GM12878 (cell line): Measurements from ENCODE around the gene ODAD2. TPM values are rescaled to one million over a fixed set of nuclear protein-coding genes. Genes with fewer than 3 reads are reported as not detected.

Experiments used
- ATAC-seq: fragments of 200-7000 bp; cut with Tn5 transposase; 3 replicates; pipeline ENCODE4 v1.9.1; 2020; ENCODE audit warnings: mild to moderate bottlenecking, moderate library complexity
- BruUV-seq: library from RNA; stranded (reverse); fragments of 400-500 nt; replicated peaks from 2 replicates; lab custom pipeline; 2021; lab: Mats Ljungman, UMichigan
- CTCF ChIA-PET: fragments of 300-600 bp; sonication (Branson Sonifier 250); formaldehyde crosslinking; extraction: SDS; loops from one replicate; lab custom pipeline; 2021; ENCODE audit warnings: inconsistent platforms; lab: Yijun Ruan, JAX
- POLR2A ChIA-PET: fragments of 350-600 bp; formaldehyde crosslinking; extraction: SDS; loops from one replicate; lab custom pipeline; 2021; ENCODE audit warnings: inconsistent platforms; lab: Charles Lee
- RAD21 ChIA-PET: fragments of 300-600 bp; sonication (Branson Sonifier 250); formaldehyde crosslinking; loops from one replicate; lab custom pipeline; 2023; ENCODE audit warnings: antibody characterized with exemption; ENCODE audit not compliant: unreplicated experiment; lab: Charles Lee
- SMC1A ChIA-PET: fragments of 300-600 bp; sonication (Branson Sonifier 250); formaldehyde crosslinking; loops from one replicate; lab custom pipeline; 2023; ENCODE audit not compliant: unreplicated experiment, uncharacterized antibody; lab: Charles Lee
- DNase-seq: peaks from one replicate; pipeline ENCODE4 v3.0.0-alpha.2; 2011; ENCODE audit warnings: low read depth, low spot score
- FAIRE-seq: peaks from 3 replicates; lab custom pipeline; 2011; peaks lifted over from hg19 to GRCh38; lab: Jason Lieb, UNC
- H2AFZ ChIP-seq: 2 replicates; pipeline ENCODE4 v1.6.0; 2011; ENCODE audit warnings: low read depth, low read length, control low read depth; ENCODE audit not compliant: control insufficient read depth
- H3K27ac ChIP-seq: 2 replicates; pipeline ENCODE4 v1.5.1; 2011; ENCODE audit warnings: control low read depth; ENCODE audit not compliant: control insufficient read depth, insufficient read depth
- H3K27me3 ChIP-seq, 2 experiments: replicated peaks in 1 of 2; 2 replicates each; pipeline versions ENCODE4 v1.6.0 to v1.6.1; 2011; ENCODE audit warnings: low read length in 1 of 2; ENCODE audit not compliant: control insufficient read depth in 2 of 2, insufficient read depth in 2 of 2
- H3K36me3 ChIP-seq, 2 experiments: 2 replicates each; pipeline ENCODE4 v1.5.1; 2011; ENCODE audit warnings: low read length in 1 of 2; ENCODE audit not compliant: control insufficient read depth in 2 of 2, insufficient read depth in 2 of 2
- H3K4me1 ChIP-seq: 2 replicates; pipeline ENCODE4 v1.6.1; 2011; ENCODE audit warnings: mild to moderate bottlenecking, low read length, moderate library complexity, mixed read lengths; ENCODE audit not compliant: control insufficient read depth, insufficient read depth
- H3K4me2 ChIP-seq: 2 replicates; pipeline ENCODE4 v1.6.0; 2011; ENCODE audit warnings: control low read depth; ENCODE audit not compliant: control insufficient read depth, insufficient read depth
- H3K4me3 ChIP-seq: fragments of 200-600 bp; sonication (generic); 2 replicates; pipeline ENCODE4 v1.5.1; 2016
- H3K79me2 ChIP-seq: 2 replicates; pipeline ENCODE4 v1.6.0; 2011; ENCODE audit warnings: low read length; ENCODE audit not compliant: control insufficient read depth, insufficient read depth
- H3K9ac ChIP-seq: 2 replicates; pipeline ENCODE4 v1.8.0; 2011; ENCODE audit warnings: low read length, control low read depth, mixed read lengths; ENCODE audit not compliant: control insufficient read depth, insufficient read depth
- H3K9me3 ChIP-seq: replicated peaks from 3 replicates; pipeline ENCODE4 v1.5.1; 2011; ENCODE audit warnings: mild to moderate bottlenecking, low read length; ENCODE audit not compliant: control insufficient read depth, insufficient read depth
- H4K20me1 ChIP-seq: 2 replicates; pipeline ENCODE4 v1.6.0; 2011; ENCODE audit not compliant: control insufficient read depth, insufficient read depth
- BHLHE40 ChIP-seq, 2 experiments: fragments of 450-650 bp in 1 of 2; IDR thresholded peaks; 2 replicates each; pipeline ENCODE4 v1.6.1; 2011 to 2017; ENCODE audit warnings: low read depth in 2 of 2, borderline replicate concordance in 1 of 2, improper control_type of control experiment in 1 of 2, low read length in 1 of 2, mild to moderate bottlenecking in 1 of 2
- CBX5 ChIP-seq: sonication (generic); IDR thresholded peaks from 2 replicates; pipeline ENCODE4 v1.6.1; 2016; ENCODE audit warnings: low read depth, moderate library complexity, mild to moderate bottlenecking, inconsistent platforms
- NFXL1 ChIP-seq: fragments of 450-650 bp; IDR thresholded peaks from 2 replicates; pipeline ENCODE4 v1.6.1; 2017; ENCODE audit warnings: antibody characterized with exemption, mild to moderate bottlenecking, borderline replicate concordance
- NR2C1 ChIP-seq: fragments of 450-650 bp; IDR thresholded peaks from 2 replicates; pipeline ENCODE4 v1.6.1; 2017; ENCODE audit warnings: antibody characterized with exemption, mild to moderate bottlenecking, moderate library complexity
- SMARCA5 ChIP-seq: fragments of 450-650 bp; IDR thresholded peaks from 2 replicates; pipeline ENCODE4 v1.6.1; 2017; ENCODE audit warnings: mild to moderate bottlenecking
- WGBS: methylation state at CpG from one replicate; pipeline ENCODE4 v1.1.6; 2016; ENCODE audit warnings: low lambda C conversion rate; ENCODE audit not compliant: insufficient replicate concordance, insufficient coverage; ENCODE audit errors: missing lambda C conversion rate; 5-methylcytosine and 5-hydroxymethylcytosine counted together
- in situ Hi-C: fragments of 300-500 bp; cut with MboI; formaldehyde crosslinking; loops from 9 replicates; pipeline ENCODE4 v1.14.3; 2018; ENCODE audit warnings: mixed read lengths
- intact Hi-C: fragments of 100-400 bp; cut with micrococcal nuclease; formaldehyde crosslinking; loops from one replicate; pipeline ENCODE4 v1.14.2; 2022; ENCODE audit not compliant: unreplicated experiment
- polyA plus RNA-seq, 11 experiments: library from polyadenylated mRNA; depleted of rRNA in 4 of 11; unstranded in 6 of 11; stranded (reverse) in 5 of 11; fragments of >200 nt; fragmentation: Nextera tagmentation in 4 of 11; fragmentation: Illumina TruSeq in 1 of 11; extraction: Ambion mirVana in 4 of 11; extraction: Trizol in 1 of 11; gene quantifications; 1 replicate in 1 of 11; 2 replicates in 10 of 11; pipeline versions ENCODE4 v1.2.1 to v1.2.3, GENCODE V29; 2011 to 2016; ENCODE audit warnings: inconsistent platforms in 2 of 11, missing spikeins in 2 of 11, low read depth in 1 of 11
- total RNA-seq, 4 experiments: library from RNA; depleted of rRNA in 3 of 4; stranded (reverse); fragments of >200 nt in 3 of 4; fragmentation: Illumina TruSeq in 1 of 4; extraction: Trizol in 1 of 4; gene quantifications; 2 replicates each; pipeline versions ENCODE4 v1.2.1 to v1.2.3, GENCODE V29; 2013 to 2021
- TF ChIP-seq, protein P1 (sequence below): fragments of 450-650 bp; IDR thresholded peaks from 2 replicates; pipeline ENCODE4 v1.6.1; 2017; ENCODE audit warnings: antibody characterized with exemption, mild to moderate bottlenecking, moderate library complexity

The ODAD2 gene
- total and polyA plus RNA-seq, 10 of the 15 experiments (the other 5 are each of a cell fraction or from before 2014, with no cell fraction given), result not detected

DNA sequence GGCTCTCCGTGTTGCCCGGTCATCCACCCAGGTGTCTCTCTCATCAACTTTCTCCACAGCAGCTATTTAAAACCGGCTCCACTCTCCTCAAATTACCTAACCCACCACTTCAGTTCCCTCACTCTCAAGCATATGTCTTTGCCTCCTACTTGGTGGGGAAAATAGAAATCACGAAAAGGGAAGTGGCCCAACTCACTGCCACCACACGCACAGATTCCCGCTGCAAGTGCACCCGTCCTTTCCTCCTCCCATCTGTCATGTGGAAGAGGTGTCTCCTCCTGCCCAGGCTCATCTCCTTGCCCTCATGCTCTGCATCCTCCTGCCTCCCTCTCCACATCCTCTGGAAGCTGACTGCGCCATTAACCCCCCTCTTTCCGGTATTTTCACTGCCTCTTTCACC lies 172.5 kb downstream of the ODAD2 start:
- Histone ChIP-seq H3K9me3 (no peaks in the 10 kb centered on the region), H3K27me3 (no peaks in the 10 kb centered on the region), H3K27ac (no peak overlapping the region), H2AFZ (no peak overlapping the region), H3K9ac (no peak overlapping the region), H3K4me1 (no peaks in the 10 kb centered on the region), H3K4me3 (no peak overlapping the region), H3K4me2 (no peak overlapping the region), H4K20me1 (no peaks in the 10 kb centered on the region), H3K36me3 (no peaks in the 10 kb centered on the region), H3K79me2 (no peaks in the 10 kb centered on the region)
- ATAC-seq, result no peak
- ChIA-PET CTCF (no interaction called here), POLR2A (no interaction called here), RAD21 (no interaction called here), SMC1A (no interaction called here)
- intact Hi-C loops, result no loop called here
- WGBS, result 50% methylated on average over 9 of the region's 9 CpGs
- BruUV-seq, result no TSS peak
- no peak for TF ChIP-seq BHLHE40 (IDR thresholded peaks at IDR 0.05; ENCODE audit: borderline replicate concordance in 1 of 2, low read depth in 2 of 2, low read length in 1 of 2)
- TF ChIP-seq SMARCA5, result no peak
- TF ChIP-seq CBX5, result no peak
- TF ChIP-seq, protein P1, sequence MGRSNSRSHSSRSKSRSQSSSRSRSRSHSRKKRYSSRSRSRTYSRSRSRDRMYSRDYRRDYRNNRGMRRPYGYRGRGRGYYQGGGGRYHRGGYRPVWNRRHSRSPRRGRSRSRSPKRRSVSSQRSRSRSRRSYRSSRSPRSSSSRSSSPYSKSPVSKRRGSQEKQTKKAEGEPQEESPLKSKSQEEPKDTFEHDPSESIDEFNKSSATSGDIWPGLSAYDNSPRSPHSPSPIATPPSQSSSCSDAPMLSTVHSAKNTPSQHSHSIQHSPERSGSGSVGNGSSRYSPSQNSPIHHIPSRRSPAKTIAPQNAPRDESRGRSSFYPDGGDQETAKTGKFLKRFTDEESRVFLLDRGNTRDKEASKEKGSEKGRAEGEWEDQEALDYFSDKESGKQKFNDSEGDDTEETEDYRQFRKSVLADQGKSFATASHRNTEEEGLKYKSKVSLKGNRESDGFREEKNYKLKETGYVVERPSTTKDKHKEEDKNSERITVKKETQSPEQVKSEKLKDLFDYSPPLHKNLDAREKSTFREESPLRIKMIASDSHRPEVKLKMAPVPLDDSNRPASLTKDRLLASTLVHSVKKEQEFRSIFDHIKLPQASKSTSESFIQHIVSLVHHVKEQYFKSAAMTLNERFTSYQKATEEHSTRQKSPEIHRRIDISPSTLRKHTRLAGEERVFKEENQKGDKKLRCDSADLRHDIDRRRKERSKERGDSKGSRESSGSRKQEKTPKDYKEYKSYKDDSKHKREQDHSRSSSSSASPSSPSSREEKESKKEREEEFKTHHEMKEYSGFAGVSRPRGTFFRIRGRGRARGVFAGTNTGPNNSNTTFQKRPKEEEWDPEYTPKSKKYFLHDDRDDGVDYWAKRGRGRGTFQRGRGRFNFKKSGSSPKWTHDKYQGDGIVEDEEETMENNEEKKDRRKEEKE, result no peak
- TF ChIP-seq NR2C1, result no peak
- no peak for TF ChIP-seq NFXL1
- DNase-seq, result no peak
- FAIRE-seq, result no peak
- in situ Hi-C loops, result no loop called here
